CD4-positive, alpha-beta T cell treated with Interleukin-12 subunit alpha and Interleukin-12 subunit beta, for 1 hour (primary cell): ENCODE measurements around the gene YPEL5.
"Not testable (repeated sequence)": the region's sequence is repeated elsewhere in the genome, so short reads cannot be mapped to it uniquely, and the experiment has no call there.

Source experiments
- DNase-seq: peaks from one replicate; pipeline ENCODE4 v3.0.0-alpha.2; 2020

The YPEL5 gene

DNA sequence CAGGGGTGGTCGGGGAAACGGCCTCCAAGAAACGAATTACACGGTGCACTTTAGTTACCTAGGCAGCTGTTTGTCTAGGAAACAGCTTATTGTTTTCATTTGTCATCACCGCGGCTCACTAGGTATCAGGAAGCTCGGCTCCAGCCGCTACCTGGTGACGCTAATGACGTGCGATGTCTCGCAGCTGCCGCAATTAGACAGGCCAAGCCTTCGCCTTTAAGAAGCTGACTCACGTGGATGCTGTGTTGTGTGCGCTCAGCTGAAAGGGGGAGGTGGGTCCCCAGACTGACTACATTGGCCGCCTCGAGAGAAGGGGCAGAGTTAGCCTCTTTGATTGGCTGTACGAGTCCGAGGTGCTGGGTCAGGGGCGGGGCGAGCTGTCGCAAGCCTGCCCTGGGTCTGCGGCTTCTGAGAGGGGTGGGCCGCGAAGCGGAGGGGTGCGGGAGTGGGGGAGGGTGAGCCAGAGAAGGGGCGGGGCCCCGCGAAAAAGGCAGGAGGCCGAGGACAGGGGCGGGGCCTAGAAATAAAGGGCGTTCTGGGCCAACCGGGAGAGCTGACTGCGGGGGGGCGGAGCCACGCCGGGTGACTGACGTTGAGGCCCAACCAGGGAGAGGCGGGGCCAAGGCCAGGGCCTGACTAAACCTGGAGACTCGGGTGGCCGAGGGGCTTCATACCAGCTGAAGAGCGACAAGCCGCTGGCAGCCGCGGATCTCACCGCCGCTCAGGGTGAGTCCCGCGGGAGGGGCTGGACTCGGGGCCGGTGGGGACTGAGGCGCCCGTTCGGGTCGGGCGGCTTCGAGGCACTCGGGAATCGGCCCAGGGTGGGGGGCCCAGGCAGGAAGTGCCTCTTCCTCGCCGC, at the start of gene YPEL5:
TSS of gene YPEL5 (plus strand) at position 671 of the 859 bp plus-strand sequence. CDS start 9,645 bp downstream, outside the sequence.
- DNase-seq, result peak; percentile 100

DNA sequence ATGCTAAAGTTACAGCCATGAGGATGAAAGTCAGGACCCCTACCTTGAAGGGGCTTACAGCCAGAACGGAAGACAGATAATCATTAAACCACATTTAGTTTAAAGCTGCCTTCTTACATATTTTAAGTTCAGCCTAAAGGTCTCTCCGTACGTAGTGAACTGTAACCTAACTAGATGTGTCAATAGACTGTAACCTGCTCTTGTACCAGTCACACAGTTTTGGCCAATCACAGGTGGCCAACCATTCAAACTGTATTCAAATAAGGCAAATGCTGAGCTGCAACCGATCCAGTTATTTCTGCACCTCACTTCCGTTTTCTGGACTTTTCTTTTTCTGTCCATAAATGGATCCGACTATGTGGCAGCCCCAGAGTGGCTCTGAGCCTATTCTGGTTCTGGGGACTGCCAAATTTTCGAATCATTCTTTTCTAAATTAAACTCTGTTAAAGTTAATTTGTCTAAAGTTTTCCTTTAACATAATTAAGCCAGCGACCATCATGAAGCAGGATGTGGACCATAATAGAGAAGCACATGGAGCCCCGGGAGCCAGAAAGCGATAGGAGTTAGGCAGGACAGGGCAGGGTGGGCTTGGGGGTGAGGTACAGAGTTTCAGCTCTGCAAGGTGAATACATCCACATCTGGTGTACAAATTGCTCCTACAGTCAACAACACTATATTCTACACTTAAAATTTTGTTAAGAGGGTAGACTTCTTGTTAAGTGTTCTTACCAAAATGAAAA, 48.4 kb upstream of the YPEL5 start:
- DNase-seq, result no peak

- DNase-seq, result not testable (repeated sequence)
These were observed 47.4 kb upstream of the YPEL5 start for GRCh38 chr2:30099366-30099765.

GRCh38 chr2:30100691-30101090, 46.1 kb upstream of the YPEL5 start:
- not testable (repeated sequence) for DNase-seq

- DNase-seq, result no peak
These were observed 42.5 kb upstream of the YPEL5 start for GRCh38 chr2:30104307-30104706.

- no peak for DNase-seq
These were observed 41.3 kb upstream of the YPEL5 start for GRCh38 chr2:30105556-30105955.

DNA sequence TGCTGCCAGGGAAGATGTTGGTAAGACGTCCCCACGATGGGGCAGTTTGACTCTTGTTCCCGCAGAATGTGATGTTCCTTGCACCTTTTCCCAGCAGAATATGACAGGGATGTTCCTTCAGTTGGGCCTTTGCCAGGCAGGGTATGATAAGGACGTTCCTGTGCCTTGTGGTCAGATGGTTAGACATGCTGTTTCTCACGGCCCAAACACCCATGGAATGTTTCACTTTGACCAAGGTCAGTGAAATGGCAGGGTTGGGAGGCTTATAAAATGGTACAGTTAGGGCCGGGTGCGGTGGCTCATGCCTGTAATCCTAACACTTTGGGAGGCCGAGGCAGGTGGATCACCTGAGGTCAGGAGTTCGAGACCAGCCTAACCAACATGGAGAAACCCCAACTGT, 40.3 kb upstream of the YPEL5 start:
- no peak for DNase-seq

DNA sequence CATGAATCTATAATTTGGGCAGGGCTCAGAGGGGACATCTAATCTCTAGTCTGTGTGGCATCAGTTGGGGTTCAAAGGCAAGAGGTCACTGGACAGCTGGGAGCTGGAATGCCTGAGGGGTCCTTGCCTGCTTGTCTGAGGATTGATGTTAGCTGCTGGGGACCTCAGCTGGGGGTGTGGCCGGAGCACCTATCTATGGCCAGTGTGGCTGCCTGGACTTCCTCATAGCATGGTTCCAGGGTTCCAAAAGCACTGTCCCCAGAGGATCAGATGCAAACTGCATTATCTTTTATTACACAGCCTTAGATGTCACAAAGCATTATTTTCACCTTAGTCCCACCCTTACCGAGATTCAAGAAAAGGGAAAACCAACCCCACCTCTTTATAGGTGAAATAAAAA, 38.6 kb upstream of the YPEL5 start:
- no peak for DNase-seq

DNA sequence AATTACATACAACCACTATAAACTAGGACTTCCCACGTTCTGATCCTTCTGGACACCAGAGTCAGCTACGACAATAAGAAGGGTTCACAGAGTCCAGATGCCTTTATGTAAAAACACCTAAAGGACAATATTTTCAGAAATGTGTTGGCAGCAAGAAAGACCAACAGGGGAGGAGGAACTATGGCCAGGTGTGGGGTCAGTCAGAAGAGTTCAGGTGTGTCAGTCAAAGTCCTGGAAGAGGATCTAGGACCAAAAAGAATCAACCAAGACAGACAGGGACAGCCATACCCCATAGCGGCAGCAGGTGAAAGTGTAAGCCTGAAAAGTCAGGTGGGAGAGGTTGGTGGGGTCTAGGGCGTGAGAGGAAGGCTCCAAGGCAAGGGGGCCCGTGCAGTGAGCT, 38.0 kb upstream of the YPEL5 start:
- DNase-seq, result no peak

GRCh38 chr2:30109856-30110255, 37.0 kb upstream of the YPEL5 start:
- no peak for DNase-seq

DNA sequence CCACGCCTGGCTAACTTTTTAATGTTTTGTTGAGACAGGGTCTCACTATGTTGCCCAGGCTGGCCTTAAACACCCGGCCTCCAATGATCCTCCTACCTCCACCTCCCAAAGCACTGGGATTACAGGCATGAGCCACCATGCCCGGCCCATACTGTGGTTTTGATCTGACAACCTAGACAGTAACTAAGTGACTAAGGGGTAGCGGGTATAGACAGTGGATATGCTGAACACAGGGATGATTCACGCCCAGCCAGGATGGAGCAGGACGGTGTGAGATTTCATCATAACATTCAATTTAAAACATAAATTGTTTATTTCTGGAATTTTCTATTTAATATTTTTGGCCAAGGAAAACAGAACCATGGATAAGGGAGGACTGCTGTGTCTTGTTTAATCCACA, 36.0 kb upstream of the YPEL5 start:
- no peak for DNase-seq

- not testable (repeated sequence) for DNase-seq
These were observed 35.6 kb upstream of the YPEL5 start for GRCh38 chr2:30111186-30111585.

DNA sequence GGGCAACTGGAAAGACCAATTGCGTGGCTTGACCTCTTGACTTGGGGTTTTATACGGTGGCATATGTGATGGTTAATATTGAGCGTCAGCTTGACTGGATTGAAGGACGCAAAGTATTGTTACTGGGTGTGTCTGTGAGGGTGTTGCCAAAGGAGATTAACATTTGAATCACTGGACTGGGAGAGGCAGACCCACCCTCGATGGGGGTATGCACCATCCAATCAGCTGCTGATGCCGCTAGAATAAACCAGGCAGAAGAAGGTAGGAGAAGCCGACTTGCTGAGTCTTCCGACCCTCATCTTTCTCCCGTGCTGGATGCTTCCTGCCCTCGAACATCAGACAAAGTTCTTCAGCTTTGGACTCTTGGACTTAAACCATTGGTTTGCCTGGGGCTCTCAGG, 34.2 kb upstream of the YPEL5 start:
- no peak for DNase-seq

GRCh38 chr2:30113617-30114293, 33.1 kb upstream of the YPEL5 start:
- no peak for DNase-seq

DNA sequence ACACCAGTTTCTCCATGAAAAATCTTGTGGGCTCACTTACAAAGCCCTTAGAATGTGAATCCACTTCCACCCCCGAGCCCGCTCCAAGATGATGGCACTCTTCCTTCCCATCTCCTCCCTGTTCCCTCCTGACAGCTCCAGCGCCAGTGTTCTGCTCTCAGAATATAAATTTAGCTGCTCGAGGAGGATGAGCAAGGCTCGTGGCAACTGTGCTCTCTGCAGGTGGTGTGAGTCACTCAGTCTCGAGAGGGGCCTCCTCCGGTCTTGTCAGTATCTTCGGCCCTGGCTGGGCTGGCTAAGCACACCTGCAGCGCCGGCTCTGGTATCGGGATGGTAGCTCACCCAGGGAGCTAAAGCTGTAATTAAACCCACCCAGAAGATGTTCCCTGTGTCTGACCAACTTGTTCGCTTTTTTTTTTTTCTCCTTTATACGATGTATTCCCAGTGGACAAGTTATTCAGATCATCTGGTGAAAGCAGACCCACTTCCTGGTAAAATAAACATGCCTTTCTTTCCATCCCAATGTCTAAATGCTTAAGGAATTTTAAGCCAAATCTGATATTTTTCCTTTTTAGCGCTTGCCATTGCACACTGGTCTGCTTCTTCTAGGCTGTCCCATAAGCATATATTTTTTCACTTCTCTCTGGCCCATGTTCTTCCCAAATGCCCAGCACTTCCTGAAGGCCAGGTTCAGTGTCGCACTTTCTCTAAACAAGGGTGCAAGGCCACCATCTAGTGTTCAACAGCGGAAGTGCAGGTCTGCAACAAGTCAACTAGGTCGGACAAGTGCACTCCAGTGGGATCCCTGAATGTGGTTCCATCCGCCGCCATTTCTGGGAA, 31.4 kb upstream of the YPEL5 start:
- DNase-seq, result peak; percentile 64

GRCh38 chr2:30115981-30116285, 30.9 kb upstream of the YPEL5 start:
- DNase-seq, result no peak

DNA sequence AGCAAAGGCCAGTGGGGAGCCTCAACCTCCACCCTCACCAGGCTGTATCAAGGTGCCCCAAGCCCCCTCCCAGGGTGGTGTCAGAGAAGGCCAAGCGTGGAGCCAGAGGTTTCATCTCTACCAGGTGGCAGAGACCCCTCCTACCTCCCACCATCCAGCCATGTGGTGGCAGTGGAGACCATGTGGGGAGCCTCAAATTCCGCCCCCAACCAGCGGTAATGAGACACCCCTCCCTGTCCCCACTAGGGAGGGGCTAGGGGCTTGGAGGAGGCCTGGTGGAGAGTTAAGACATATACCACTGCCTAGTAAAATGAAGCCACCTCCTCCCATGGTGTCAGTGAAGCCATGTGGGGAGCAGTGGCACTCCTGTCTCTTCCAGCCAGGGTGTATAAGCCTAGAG, 24.4 kb upstream of the YPEL5 start:
- no peak for DNase-seq

DNA sequence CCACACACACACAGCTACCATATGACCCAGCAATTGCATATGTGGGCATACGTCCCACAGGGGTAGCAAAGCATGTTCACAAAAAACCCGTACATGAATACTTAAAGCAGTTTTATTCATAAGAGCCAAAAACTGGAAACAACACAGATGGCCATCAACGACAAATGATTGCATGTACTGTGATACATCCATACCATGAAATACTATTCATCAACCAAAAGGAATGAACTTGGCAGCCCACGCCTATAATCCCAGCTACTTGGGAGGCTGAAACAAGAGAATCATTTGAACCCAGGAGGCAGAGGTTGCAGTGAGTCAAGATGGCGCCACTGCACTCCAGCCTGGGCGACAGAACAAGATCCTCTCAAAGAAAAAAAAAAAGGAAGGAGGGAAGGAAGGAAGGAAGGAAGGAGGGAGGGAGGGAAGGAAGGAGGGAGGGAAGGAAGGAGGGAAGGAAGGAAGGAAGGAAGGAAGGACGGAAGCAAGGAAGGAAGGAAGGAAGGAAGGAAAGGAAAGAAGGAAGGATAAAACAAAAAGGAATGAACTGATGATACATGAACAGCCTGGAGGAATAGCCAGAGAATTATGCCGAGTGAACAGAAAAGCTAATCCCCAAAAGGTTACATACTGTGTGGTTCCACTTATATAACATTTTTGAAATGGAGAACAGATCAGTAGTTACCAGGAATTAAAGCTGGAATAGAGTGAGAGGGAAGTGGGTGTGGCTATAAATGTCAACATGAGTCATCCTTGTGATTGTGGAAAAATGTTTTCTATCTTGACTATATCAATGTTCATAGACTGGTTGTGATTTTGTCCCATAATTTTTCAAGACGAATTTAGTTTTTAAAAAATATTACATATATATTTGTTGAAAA, 19.6 kb upstream of the YPEL5 start:
- DNase-seq, result no peak

DNA sequence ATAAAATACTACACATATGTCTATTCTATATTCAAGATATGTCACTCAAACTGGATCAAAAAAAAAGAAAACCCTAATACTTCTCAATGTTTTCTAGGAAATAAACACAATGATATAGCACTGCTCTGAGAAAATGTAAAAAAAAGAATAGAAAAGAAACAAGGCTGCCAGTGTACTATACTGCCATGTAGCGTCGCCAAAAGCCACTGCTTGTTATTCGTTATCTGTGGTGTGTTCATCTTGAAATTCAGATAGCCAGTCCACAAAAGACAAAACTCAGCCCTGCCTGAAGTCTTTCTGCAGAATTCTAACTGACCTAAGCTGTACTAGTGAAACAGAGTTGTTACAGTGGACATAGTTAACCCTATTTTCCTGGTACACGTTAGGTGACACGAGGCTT, 12.2 kb upstream of the YPEL5 start:
- no peak for DNase-seq

GRCh38 chr2:30135541-30135940, 11.3 kb upstream of the YPEL5 start:
- DNase-seq, result no peak

DNA sequence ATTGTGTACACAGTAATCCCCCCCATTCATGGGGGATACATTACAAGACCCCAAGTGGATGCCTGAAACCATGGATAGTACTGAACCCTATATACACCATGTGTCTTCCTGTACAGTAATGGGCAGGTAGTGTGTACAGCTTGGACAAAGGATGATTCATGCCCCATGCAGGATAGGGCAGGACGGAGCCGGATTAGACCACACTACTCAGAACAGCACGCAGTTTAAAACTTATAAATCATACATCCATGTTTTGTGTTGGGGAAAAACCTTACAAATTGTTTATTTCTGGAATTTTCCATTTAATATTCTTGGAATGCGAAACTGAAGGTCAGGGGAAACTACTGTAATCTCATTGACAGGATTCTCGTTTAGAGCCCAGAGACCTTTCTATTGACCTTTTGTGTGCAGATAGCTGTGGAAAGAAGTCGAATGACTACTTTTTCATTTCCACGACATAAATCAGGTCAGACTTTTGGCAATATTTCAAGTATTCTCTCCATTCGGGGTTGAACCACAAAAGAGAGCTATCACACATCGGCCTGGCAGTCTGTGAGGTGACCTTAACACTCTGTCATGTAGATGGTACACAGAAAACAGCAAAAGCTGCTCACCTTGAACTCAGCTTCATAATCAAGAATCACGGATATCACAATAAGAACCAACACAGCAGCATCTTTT, 9.9 kb upstream of the YPEL5 start:
- DNase-seq, result no peak
